ENCODE results near the gene PDLIM1. TPM values are rescaled to one million over a fixed set of nuclear protein-coding genes. Genes with fewer than 3 reads are reported as not detected.

PDLIM1 gene
- total and polyA plus RNA-seq, 3 experiments from 2014 or later = 0.88 to 11.7 (median 1.4) TPM

DNA sequence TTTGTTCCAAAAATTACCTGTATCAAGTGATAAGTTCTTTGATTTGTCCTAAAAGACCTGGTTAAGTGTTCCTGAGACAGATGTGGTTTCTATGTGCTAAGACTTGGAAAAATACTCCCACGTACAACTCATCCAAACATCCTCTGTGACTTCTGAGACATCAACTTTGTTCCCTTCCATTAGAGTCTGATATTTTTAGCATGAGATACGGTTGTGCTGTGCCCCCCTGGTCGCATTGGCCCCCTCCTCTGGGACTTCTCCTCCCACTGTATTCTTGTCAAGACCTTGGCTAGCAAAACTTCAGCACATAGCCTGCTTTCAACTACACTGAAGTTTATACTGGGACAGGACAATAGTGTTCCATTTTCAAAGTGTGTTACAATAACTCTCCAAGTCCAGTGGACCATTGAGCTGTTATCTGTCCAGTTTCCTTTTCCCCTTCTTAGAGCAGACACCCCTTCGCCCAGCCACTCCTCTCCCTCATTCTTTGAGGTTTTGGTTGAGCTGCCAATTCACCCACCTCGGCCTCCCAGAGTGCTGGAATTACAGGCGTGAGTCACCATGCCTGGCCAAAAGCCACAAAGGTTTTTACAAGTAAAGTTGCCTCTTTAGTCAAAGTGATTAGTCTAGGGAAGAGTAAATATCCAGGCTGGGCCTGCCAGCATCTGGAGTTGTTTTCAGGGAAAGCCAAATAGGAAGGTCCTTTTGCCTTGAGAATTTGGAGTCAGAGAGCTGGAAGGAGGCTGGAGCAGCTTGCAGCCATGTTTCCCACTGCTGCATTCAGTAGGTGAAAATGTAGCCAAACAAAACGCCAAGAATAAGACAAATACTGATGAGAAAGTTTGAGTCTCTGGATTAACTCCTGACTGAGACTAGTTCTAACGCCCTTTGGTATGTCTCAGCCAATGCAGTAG, 17.8 kb upstream of the PDLIM1 start:
- DNase-seq = no peak
- ChIA-PET CTCF (interaction anchor here (0.8 kb wide), 1 partner anchor 20 kb away, joined by 3 read pairs; no protein-coding TSS in a partner anchor), POLR2A (no interaction called here)
- H3K27ac Mint-ChIP-seq = no peak overlapping the region
- H3K4me1 Mint-ChIP-seq = no peaks in the 10 kb centered on the region
- peaks cover 0 to 2% (median 0%) of the 10 kb centered on the region in 3 donors for H3K36me3 Mint-ChIP-seq
- no peaks in the 10 kb centered on the region for H3K9me3 ChIP-seq (ENCODE audit: low read length)
- H3K27me3 Mint-ChIP-seq = peaks cover 4 to 10% of the 10 kb centered on the region in 2 donors
- H3K27me3 ChIP-seq (ENCODE audit: insufficient read depth, low read length, poor library complexity, severe bottlenecking) = no peaks in the 10 kb centered on the region
- no peaks in the 10 kb centered on the region for H3K9me3 Mint-ChIP-seq
- H3K4me1 ChIP-seq (ENCODE audit: insufficient read depth, low read length) = no peaks in the 10 kb centered on the region
- no peak overlapping the region for H3K4me3 Mint-ChIP-seq
- peak overlapping the region; percentile 9 for H3K27ac ChIP-seq (ENCODE audit: low read depth, low read length)
- no peak overlapping the region for H3K4me3 ChIP-seq (ENCODE audit: low read length)
- H3K36me3 ChIP-seq (ENCODE audit: insufficient read depth, low read length) = no peaks in the 10 kb centered on the region

DNA sequence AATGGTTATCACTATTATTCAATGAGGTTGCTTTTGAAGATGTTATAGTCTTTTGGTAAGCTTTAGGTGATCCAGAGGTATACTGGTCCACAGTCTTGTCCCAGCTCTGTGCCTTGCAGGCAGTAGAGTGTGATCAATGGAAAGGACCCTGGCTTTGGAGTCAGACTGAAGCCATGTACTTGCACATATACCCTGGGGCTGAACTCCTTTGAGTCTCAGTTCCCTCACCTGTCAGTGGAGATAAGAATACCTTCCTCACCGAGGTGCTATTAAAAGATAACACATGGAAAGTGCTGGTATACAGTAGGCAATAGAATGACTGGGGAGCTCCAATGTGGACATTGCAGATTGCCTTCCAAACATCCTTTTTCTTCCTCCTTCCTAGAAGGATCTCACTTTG, 16.0 kb upstream of the PDLIM1 start:
- H3K4me1 Mint-ChIP-seq = no peaks in the 10 kb centered on the region
- H3K27ac Mint-ChIP-seq = no peak overlapping the region
- POLR2A ChIA-PET = no interaction called here
- Histone ChIP-seq H3K36me3 (ENCODE audit: insufficient read depth, low read length) (no peaks in the 10 kb centered on the region), H3K4me1 (ENCODE audit: insufficient read depth, low read length) (no peaks in the 10 kb centered on the region), H3K27ac (ENCODE audit: low read depth, low read length) (no peak overlapping the region), H3K27me3 (ENCODE audit: insufficient read depth, low read length, poor library complexity, severe bottlenecking) (no peaks in the 10 kb centered on the region), H3K9me3 (ENCODE audit: low read length) (no peaks in the 10 kb centered on the region), H3K4me3 (ENCODE audit: low read length) (no peak overlapping the region)
- H3K27me3 Mint-ChIP-seq = peaks cover 4 to 10% of the 10 kb centered on the region in 2 donors
- H3K9me3 Mint-ChIP-seq = no peaks in the 10 kb centered on the region
- CTCF ChIA-PET = no interaction called here
- peaks cover 0 to 2% (median 0%) of the 10 kb centered on the region in 3 donors for H3K36me3 Mint-ChIP-seq
- no peak for DNase-seq
- H3K4me3 Mint-ChIP-seq = no peak overlapping the region

DNA sequence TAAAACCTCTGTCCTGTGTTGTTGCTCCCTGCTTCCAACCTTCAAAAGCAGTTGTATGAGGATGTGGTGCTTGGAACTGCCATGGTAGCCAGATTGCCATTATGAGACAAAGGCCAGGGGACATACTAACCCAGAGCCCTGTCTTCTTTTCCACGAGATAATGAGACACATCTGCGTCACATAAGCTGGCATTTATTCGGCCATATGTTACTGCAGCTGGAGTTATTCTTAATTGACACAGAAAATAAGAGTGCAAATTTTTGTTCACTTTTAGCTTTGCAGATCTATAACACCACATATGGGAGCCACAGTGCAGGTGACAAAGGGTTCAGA, 15.5 kb upstream of the PDLIM1 start:
- DNase-seq = no peak
- POLR2A ChIA-PET = no interaction called here
- no peaks in the 10 kb centered on the region for H3K4me1 ChIP-seq (ENCODE audit: insufficient read depth, low read length)
- no peaks in the 10 kb centered on the region for H3K9me3 ChIP-seq (ENCODE audit: low read length)
- Mint-ChIP-seq H3K9me3 (no peaks in the 10 kb centered on the region), H3K4me1 (no peaks in the 10 kb centered on the region), H3K36me3 (peaks cover 0 to 2% (median 0%) of the 10 kb centered on the region in 3 donors), H3K27ac (no peak overlapping the region), H3K27me3 (peaks cover 4 to 10% of the 10 kb centered on the region in 2 donors), H3K4me3 (no peak overlapping the region)
- no peak overlapping the region for H3K27ac ChIP-seq (ENCODE audit: low read depth, low read length)
- H3K27me3 ChIP-seq (ENCODE audit: insufficient read depth, low read length, poor library complexity, severe bottlenecking) = no peaks in the 10 kb centered on the region
- CTCF ChIA-PET = no interaction called here
- no peaks in the 10 kb centered on the region for H3K36me3 ChIP-seq (ENCODE audit: insufficient read depth, low read length)
- no peak overlapping the region for H3K4me3 ChIP-seq (ENCODE audit: low read length)

DNA sequence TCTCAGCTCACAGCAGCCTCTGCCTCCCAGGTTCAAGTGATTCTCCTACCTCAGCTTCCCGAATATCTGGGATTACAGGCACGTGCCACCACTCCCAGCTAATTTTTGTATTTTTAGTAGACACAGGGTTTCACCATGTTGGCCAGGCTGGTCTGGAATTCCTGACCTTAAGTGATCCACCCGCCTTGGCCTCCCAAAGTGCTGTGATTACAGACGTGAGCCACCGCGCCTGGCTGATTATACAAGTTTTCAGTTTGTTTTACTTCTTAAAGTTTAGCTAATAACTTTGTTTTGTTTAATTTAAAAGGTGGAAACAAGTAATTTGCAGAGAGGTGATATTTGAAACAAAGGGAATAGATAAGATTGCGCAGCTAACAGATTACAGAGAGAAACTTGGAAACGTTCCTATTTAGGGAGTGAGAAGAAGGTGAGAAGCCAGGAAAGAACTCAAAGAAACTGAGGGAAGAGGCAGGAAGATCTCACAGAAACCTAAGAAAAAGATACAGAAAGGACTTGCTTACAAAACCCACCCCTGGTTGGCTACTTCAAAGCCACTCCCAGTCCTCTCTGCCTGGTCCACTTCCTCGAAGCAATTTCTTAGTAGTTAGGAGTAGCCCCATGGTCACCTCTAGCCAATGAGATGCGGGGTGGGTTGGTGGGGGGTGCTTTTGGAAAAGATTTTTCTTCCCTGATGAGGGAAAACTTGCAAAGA, 15.0 kb upstream of the PDLIM1 start:
- no peaks in the 10 kb centered on the region for H3K4me1 Mint-ChIP-seq
- Histone ChIP-seq H3K27ac (ENCODE audit: low read depth, low read length) (no peak overlapping the region), H3K36me3 (ENCODE audit: insufficient read depth, low read length) (no peaks in the 10 kb centered on the region), H3K9me3 (ENCODE audit: low read length) (no peaks in the 10 kb centered on the region), H3K4me1 (ENCODE audit: insufficient read depth, low read length) (no peaks in the 10 kb centered on the region), H3K4me3 (ENCODE audit: low read length) (no peak overlapping the region), H3K27me3 (ENCODE audit: insufficient read depth, low read length, poor library complexity, severe bottlenecking) (no peaks in the 10 kb centered on the region)
- peaks cover 4 to 10% of the 10 kb centered on the region in 2 donors for H3K27me3 Mint-ChIP-seq
- H3K9me3 Mint-ChIP-seq = no peaks in the 10 kb centered on the region
- no peak overlapping the region for H3K4me3 Mint-ChIP-seq
- peak overlapping the region in 1 of 8 donors; percentile 1 for H3K27ac Mint-ChIP-seq
- DNase-seq = no peak
- ChIA-PET CTCF (no interaction called here), POLR2A (no interaction called here)
- H3K36me3 Mint-ChIP-seq = peaks cover 0 to 2% (median 0%) of the 10 kb centered on the region in 3 donors

DNA sequence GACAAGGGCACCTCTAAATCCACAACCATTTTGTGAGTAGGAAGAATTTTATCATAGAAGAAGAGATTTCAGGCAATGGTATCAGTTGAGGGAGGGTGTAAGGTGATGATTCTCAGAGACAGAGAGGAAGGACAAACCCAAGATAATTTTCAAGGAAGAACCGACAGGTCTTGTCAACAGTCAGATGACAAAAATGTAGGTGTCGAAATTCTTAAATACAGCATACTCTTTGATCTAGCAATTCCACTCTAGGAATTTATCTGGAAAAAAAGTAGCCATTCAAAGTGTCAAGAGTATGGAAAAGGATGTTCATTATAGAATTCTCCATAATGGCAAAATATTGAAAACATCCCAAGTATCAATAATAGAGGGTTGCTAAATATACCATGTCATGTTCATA, 14.2 kb upstream of the PDLIM1 start:
- no peak for DNase-seq
- no peak overlapping the region for H3K27ac ChIP-seq (ENCODE audit: low read depth, low read length)
- Mint-ChIP-seq H3K27ac (no peak overlapping the region), H3K4me3 (no peak overlapping the region), H3K27me3 (peaks cover 4 to 6% of the 10 kb centered on the region in 2 donors), H3K9me3 (no peaks in the 10 kb centered on the region), H3K36me3 (peaks cover 0 to 2% (median 0%) of the 10 kb centered on the region in 3 donors), H3K4me1 (no peaks in the 10 kb centered on the region)
- H3K4me3 ChIP-seq (ENCODE audit: low read length) = no peak overlapping the region
- H3K9me3 ChIP-seq (ENCODE audit: low read length) = no peaks in the 10 kb centered on the region
- ChIA-PET POLR2A (no interaction called here), CTCF (no interaction called here)
- H3K36me3 ChIP-seq (ENCODE audit: insufficient read depth, low read length) = no peaks in the 10 kb centered on the region
- no peaks in the 10 kb centered on the region for H3K27me3 ChIP-seq (ENCODE audit: insufficient read depth, low read length, poor library complexity, severe bottlenecking)
- H3K4me1 ChIP-seq (ENCODE audit: insufficient read depth, low read length) = no peaks in the 10 kb centered on the region

DNA sequence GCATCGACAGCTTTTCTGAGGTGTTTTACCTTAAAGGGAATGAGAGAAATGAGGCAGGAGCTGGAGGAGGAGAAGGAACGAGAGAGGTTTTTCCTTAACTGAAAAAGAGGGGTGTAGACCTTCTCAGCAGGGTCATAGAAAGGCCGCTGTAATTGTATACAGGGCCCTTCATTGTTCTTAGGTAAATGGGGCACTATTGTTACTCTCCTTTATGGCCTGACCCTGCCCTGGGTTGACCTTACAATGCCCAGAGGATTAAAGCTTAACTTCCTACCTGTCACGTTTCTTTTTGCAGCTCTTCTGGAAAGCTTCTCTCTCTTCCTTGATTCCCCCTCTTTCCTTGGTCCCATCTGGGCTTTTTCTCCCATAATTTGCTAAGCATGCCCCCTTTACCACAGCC, 13.7 kb upstream of the PDLIM1 start:
- no peaks in the 10 kb centered on the region for H3K4me1 Mint-ChIP-seq
- Histone ChIP-seq H3K9me3 (ENCODE audit: low read length) (no peaks in the 10 kb centered on the region), H3K36me3 (ENCODE audit: insufficient read depth, low read length) (no peaks in the 10 kb centered on the region), H3K27me3 (ENCODE audit: insufficient read depth, low read length, poor library complexity, severe bottlenecking) (no peaks in the 10 kb centered on the region), H3K4me3 (ENCODE audit: low read length) (no peak overlapping the region), H3K27ac (ENCODE audit: low read depth, low read length) (no peak overlapping the region), H3K4me1 (ENCODE audit: insufficient read depth, low read length) (no peaks in the 10 kb centered on the region)
- ChIA-PET POLR2A (no interaction called here), CTCF (interaction anchor here (1.0 kb wide), 1 partner anchor 12 kb away, joined by 3 read pairs; no protein-coding TSS in a partner anchor)
- H3K36me3 Mint-ChIP-seq = peaks cover 0 to 2% (median 0%) of the 10 kb centered on the region in 3 donors
- H3K4me3 Mint-ChIP-seq = no peak overlapping the region
- no peak for DNase-seq
- H3K9me3 Mint-ChIP-seq = no peaks in the 10 kb centered on the region
- peaks cover 4 to 5% of the 10 kb centered on the region in 2 donors for H3K27me3 Mint-ChIP-seq
- no peak overlapping the region for H3K27ac Mint-ChIP-seq

DNA sequence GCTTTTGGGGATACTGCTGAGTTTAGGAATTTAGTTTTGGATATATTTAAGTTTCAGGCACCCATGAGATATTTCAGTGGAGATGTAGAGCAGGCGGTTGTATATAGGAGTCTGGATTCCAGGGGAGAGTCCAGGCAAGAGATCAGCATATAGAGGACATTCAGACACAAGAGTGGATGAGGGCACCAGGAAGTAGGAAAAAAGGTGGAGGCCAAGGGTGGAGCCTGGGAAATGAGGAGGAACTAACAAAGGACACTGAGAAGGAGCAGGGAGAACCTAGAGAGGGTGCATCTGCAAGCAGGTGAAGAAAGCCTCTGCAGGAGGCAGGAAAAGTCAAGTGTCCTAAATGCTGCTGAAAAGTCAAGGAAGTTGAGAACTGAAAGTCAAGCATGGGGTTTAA, 13.1 kb upstream of the PDLIM1 start:
- no peaks in the 10 kb centered on the region for H3K4me1 ChIP-seq (ENCODE audit: insufficient read depth, low read length)
- Mint-ChIP-seq H3K36me3 (peaks cover 0 to 2% (median 0%) of the 10 kb centered on the region in 3 donors), H3K27ac (no peak overlapping the region), H3K9me3 (no peaks in the 10 kb centered on the region), H3K4me1 (no peaks in the 10 kb centered on the region), H3K4me3 (no peak overlapping the region), H3K27me3 (peaks cover 3 to 4% of the 10 kb centered on the region in 2 donors)
- no peak overlapping the region for H3K27ac ChIP-seq (ENCODE audit: low read depth, low read length)
- DNase-seq = no peak
- POLR2A ChIA-PET = no interaction called here
- H3K4me3 ChIP-seq (ENCODE audit: low read length) = no peak overlapping the region
- no peaks in the 10 kb centered on the region for H3K9me3 ChIP-seq (ENCODE audit: low read length)
- CTCF ChIA-PET = interaction anchor here (1.0 kb wide), 1 partner anchor 11 kb away, joined by 3 read pairs; no protein-coding TSS in a partner anchor
- H3K27me3 ChIP-seq (ENCODE audit: insufficient read depth, low read length, poor library complexity, severe bottlenecking) = no peaks in the 10 kb centered on the region
- H3K36me3 ChIP-seq (ENCODE audit: insufficient read depth, low read length) = no peaks in the 10 kb centered on the region

DNA sequence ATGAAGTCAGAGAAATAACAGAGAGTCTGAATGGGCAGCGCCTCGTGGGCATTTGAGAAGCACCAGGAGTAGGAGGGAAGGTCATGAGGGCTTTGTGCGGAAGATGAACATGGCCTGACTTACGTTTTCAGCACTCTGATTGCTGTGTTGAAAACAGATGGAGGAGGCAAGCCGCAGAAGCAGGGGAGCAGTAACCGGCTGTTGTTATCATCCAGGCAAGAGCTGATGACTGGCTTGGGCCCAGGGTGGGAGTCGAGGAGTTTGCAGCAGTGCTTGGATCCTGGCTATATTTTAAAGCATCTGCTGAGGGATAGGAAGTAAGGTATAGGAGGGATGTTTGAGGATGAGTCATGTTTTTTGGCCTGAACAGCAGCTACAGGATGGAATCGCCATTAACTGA, 12.7 kb upstream of the PDLIM1 start:
- ChIA-PET POLR2A (no interaction called here), CTCF (interaction anchor here (1.0 kb wide), 1 partner anchor 11 kb away, joined by 3 read pairs; no protein-coding TSS in a partner anchor)
- Mint-ChIP-seq H3K9me3 (no peaks in the 10 kb centered on the region), H3K4me1 (no peaks in the 10 kb centered on the region), H3K36me3 (peaks cover 0 to 2% (median 0%) of the 10 kb centered on the region in 3 donors), H3K27ac (no peak overlapping the region), H3K27me3 (peaks cover 0 to 4% of the 10 kb centered on the region in 2 donors), H3K4me3 (no peak overlapping the region)
- H3K27ac ChIP-seq (ENCODE audit: low read depth, low read length) = no peak overlapping the region
- no peaks in the 10 kb centered on the region for H3K9me3 ChIP-seq (ENCODE audit: low read length)
- no peaks in the 10 kb centered on the region for H3K4me1 ChIP-seq (ENCODE audit: insufficient read depth, low read length)
- no peaks in the 10 kb centered on the region for H3K36me3 ChIP-seq (ENCODE audit: insufficient read depth, low read length)
- no peaks in the 10 kb centered on the region for H3K27me3 ChIP-seq (ENCODE audit: insufficient read depth, low read length, poor library complexity, severe bottlenecking)
- no peak overlapping the region for H3K4me3 ChIP-seq (ENCODE audit: low read length)
- DNase-seq = no peak
